Adrenal gland (tissue), 5 donors: ENCODE measurements around the gene HYCC1.
"Not testable (repeated sequence)": the region's sequence is repeated elsewhere in the genome, so short reads cannot be mapped to it uniquely, and the experiment has no call there.

Source experiments
- CTCF ChIP-seq, 6 experiments: fragments of 450-650 bp in 4 of 6; fragments of 200-600 bp in 2 of 6; sonication (generic) in 1 of 6; IDR thresholded peaks; 1 replicate in 5 of 6; 2 replicates in 1 of 6; pipeline versions ENCODE4 v1.5.1 to v1.8.0; 2016 to 2021; ENCODE audit warnings: antibody characterized with exemption in 6 of 6, mild to moderate bottlenecking in 2 of 6, moderate library complexity in 1 of 6
- POLR2A ChIP-seq, 2 donors: fragments of 450-650 bp; IDR thresholded peaks; one replicate each; pipeline ENCODE4 v1.6.1; 2017; ENCODE audit warnings: antibody characterized with exemption in 2 of 2, mild to moderate bottlenecking in 2 of 2, moderate library complexity in 1 of 2
- donor health status: DM: no; HTN: no; CAD: no.

- TF ChIP-seq CTCF, POLR2A (IDR thresholded peaks at IDR 0.05): not testable (repeated sequence)
Observed at GRCh38 chr7:23039674-23040073, 25.7 kb upstream of the HYCC1 start.
